CD4-positive, alpha-beta T cell treated with Interleukin-4 for 4 hours (primary cell): ENCODE results near the gene TKT.

Experiments
- DNase-seq: peaks from one replicate; pipeline ENCODE4 v3.0.0-alpha.2; 2020

TKT gene

GRCh38 chr3:53238886-53239285 is 16.9 kb downstream of the TKT start:
- DNase-seq: no peak

- DNase-seq: no peak
Observed at GRCh38 chr3:53238051-53238850, 17.6 kb downstream of the TKT start.

GRCh38 chr3:53236112-53236841 is 19.5 kb downstream of the TKT start:
- DNase-seq: no peak

- DNase-seq: no peak
Observed at GRCh38 chr3:53235545-53235944, 20.3 kb downstream of the TKT start.

GRCh38 chr3:53234841-53235232 is 21.0 kb downstream of the TKT start:
- DNase-seq: no peak

GRCh38 chr3:53234130-53234840 is 21.5 kb downstream of the TKT start:
- DNase-seq: no peak

GRCh38 chr3:53232641-53233377 is 23.0 kb downstream of the TKT start:
- DNase-seq: no peak

GRCh38 chr3:53231532-53232511 is 24.0 kb downstream of the TKT start:
- no peak for DNase-seq

GRCh38 chr3:53230789-53231188 is 25.0 kb downstream of the TKT start:
- no peak for DNase-seq

GRCh38 chr3:53230041-53230621 is 25.7 kb downstream of the TKT start:
- no peak for DNase-seq

GRCh38 chr3:53229606-53230005 is 26.2 kb downstream of the TKT start:
- DNase-seq: no peak

GRCh38 chr3:53229171-53229570 is 26.7 kb downstream of the TKT start:
- no peak for DNase-seq

GRCh38 chr3:53227993-53228885 is 27.6 kb downstream of the TKT start:
- DNase-seq: no peak

GRCh38 chr3:53226841-53227407 is 28.9 kb downstream of the TKT start:
- DNase-seq: no peak

- no peak for DNase-seq
Observed at GRCh38 chr3:53226142-53226840, 29.5 kb downstream of the TKT start.

- DNase-seq: no peak
Observed at GRCh38 chr3:53225651-53226050, 30.2 kb downstream of the TKT start.

- no peak for DNase-seq
Observed at GRCh38 chr3:53225181-53225580, 30.6 kb downstream of the TKT start.

GRCh38 chr3:53224536-53224935 is 31.3 kb downstream of the TKT start:
- no peak for DNase-seq

GRCh38 chr3:53224026-53224425 is 31.8 kb downstream of the TKT start:
- DNase-seq: no peak
